SK-N-SH (cell line): ENCODE measurements around the gene DPYSL4. TPM values are rescaled to one million over a fixed set of nuclear protein-coding genes. Genes with fewer than 3 reads are reported as not detected.

Experiments used
- CTCF ChIA-PET: fragments of 300-600, 350-600 bp; formaldehyde crosslinking; extraction: SDS; loops from one replicate; lab custom pipeline; 2021; lab: Yijun Ruan, JAX
- POLR2A ChIA-PET: fragments of 350-600 bp; sonication (Branson Sonifier 250); formaldehyde crosslinking; extraction: SDS; loops from one replicate; lab custom pipeline; 2020; ENCODE audit warnings: antibody characterized with exemption, inconsistent platforms; lab: Yijun Ruan, JAX
- DNase-seq: peaks from one replicate; pipeline ENCODE4 v3.0.0; 2012
- H2AFZ ChIP-seq: fragments of 200-600 bp; sonication (generic); 2 replicates; pipeline ENCODE4 v1.8.1; 2016; ENCODE audit warnings: antibody characterized with exemption, mild to moderate bottlenecking, low read depth
- H3F3A ChIP-seq: fragments of 200-600 bp; sonication (generic); replicated peaks from 2 replicates; pipeline ENCODE3; 2016; ENCODE audit warnings: antibody characterized with exemption, mild to moderate bottlenecking; ENCODE audit not compliant: insufficient read depth
- H3K27ac ChIP-seq, 2 experiments: fragments of 200-500 bp in 1 of 2; fragments of 200-600 bp in 1 of 2; sonication (Bioruptor generic) in 1 of 2; sonication (generic), shearing (Covaris generic) in 1 of 2; 2 replicates each; pipeline versions ENCODE4 v1.5.1 to v1.6.1; 2014 to 2016; ENCODE audit warnings: low read depth in 2 of 2, inconsistent platforms in 1 of 2, low read length in 1 of 2, mild to moderate bottlenecking in 1 of 2, mixed read lengths in 1 of 2
- H3K27me3 ChIP-seq: fragments of 200-600 bp; sonication (generic), shearing (Covaris generic); 2 replicates; pipeline ENCODE4 v1.6.1; 2016; ENCODE audit warnings: mixed run types; ENCODE audit not compliant: insufficient read depth
- H3K36me3 ChIP-seq, 2 experiments: fragments of 200-500 bp in 1 of 2; fragments of 200-600 bp in 1 of 2; sonication (Bioruptor generic) in 1 of 2; sonication (generic) in 1 of 2; replicated peaks in 1 of 2; 2 replicates each; pipeline versions ENCODE3 to v1.5.1; 2014 to 2016; ENCODE audit warnings: low read length in 1 of 2, mild to moderate bottlenecking in 1 of 2; ENCODE audit not compliant: insufficient read depth in 2 of 2, control insufficient read depth in 1 of 2
- H3K4me1 ChIP-seq, 2 experiments: fragments of 200-500 bp in 1 of 2; fragments of 200-600 bp in 1 of 2; sonication (Bioruptor generic) in 1 of 2; sonication (generic), shearing (Covaris generic) in 1 of 2; 2 replicates each; pipeline versions ENCODE4 v1.5.1 to v1.6.1; 2014 to 2016; ENCODE audit warnings: low read depth in 1 of 2, low read length in 1 of 2, mixed run types in 1 of 2; ENCODE audit not compliant: insufficient read depth in 2 of 2, control insufficient read depth in 1 of 2
- H3K4me2 ChIP-seq: fragments of 200-600 bp; sonication (generic), shearing (Covaris generic); 2 replicates; pipeline ENCODE4 v1.6.1; 2017; ENCODE audit warnings: mixed run types
- H3K4me3 ChIP-seq, 2 experiments: fragments of 200-500 bp in 1 of 2; fragments of 200-600 bp in 1 of 2; sonication (Bioruptor generic) in 1 of 2; sonication (generic), shearing (Covaris generic) in 1 of 2; 2 replicates each; pipeline versions ENCODE4 v1.5.1 to v1.8.1; 2014 to 2016; ENCODE audit warnings: low read depth in 2 of 2, inconsistent platforms in 1 of 2, low read length in 1 of 2, mild to moderate bottlenecking in 1 of 2, mixed read lengths in 1 of 2, moderate library complexity in 1 of 2
- H3K79me2 ChIP-seq: fragments of 200-600 bp; sonication (generic); 2 replicates; pipeline ENCODE4 v1.8.1; 2017; ENCODE audit warnings: mild to moderate bottlenecking; ENCODE audit not compliant: insufficient read depth
- H3K9ac ChIP-seq: fragments of 200-600 bp; sonication (generic); 2 replicates; pipeline ENCODE4 v1.6.1; 2017; ENCODE audit warnings: mixed run types
- H3K9me2 ChIP-seq: fragments of 200-600 bp; sonication (generic); 2 replicates; pipeline ENCODE4 v1.6.1; 2017; ENCODE audit warnings: mixed run types
- H3K9me3 ChIP-seq: fragments of 200-600 bp; sonication (generic); 2 replicates; pipeline ENCODE4 v1.6.1; 2017; ENCODE audit warnings: mixed run types, mild to moderate bottlenecking, moderate library complexity
- H4K20me1 ChIP-seq: fragments of 200-600 bp; sonication (generic); 2 replicates; pipeline ENCODE4 v1.6.1; 2017; ENCODE audit warnings: mild to moderate bottlenecking, mixed run types; ENCODE audit not compliant: insufficient read depth
- EZH2phosphoT487 ChIP-seq: fragments of 200-600 bp; sonication (generic); IDR thresholded peaks from 2 replicates; pipeline ENCODE4 v1.6.1; 2017; ENCODE audit warnings: low read depth, mixed run types, mild to moderate bottlenecking, antibody characterized with exemption, moderate library complexity, borderline replicate concordance
- FOSL2 ChIP-seq: IDR thresholded peaks from 2 replicates; pipeline ENCODE4 v1.4.0; 2012; ENCODE audit warnings: low read depth, mild to moderate bottlenecking, moderate library complexity, borderline replicate concordance
- FOXM1 ChIP-seq: IDR thresholded peaks from 2 replicates; pipeline ENCODE4 v1.4.0; 2012; ENCODE audit warnings: low read depth, mild to moderate bottlenecking
- MXI1 ChIP-seq: IDR thresholded peaks from 2 replicates; pipeline ENCODE4 v1.6.1; 2012; ENCODE audit warnings: mild to moderate bottlenecking, low read depth, low read length, improper control_type of control experiment
- NRF1 ChIP-seq: IDR thresholded peaks from 2 replicates; pipeline ENCODE4 v1.6.1; 2012; ENCODE audit warnings: low read depth, mild to moderate bottlenecking, low read length
- RCOR1 ChIP-seq: fragments of 150-350 bp; IDR thresholded peaks from 2 replicates; pipeline ENCODE4 v1.6.1; 2017; ENCODE audit warnings: antibody characterized with exemption, low read length
- SIN3A ChIP-seq: IDR thresholded peaks from 2 replicates; pipeline ENCODE4 v1.6.1; 2012; ENCODE audit warnings: low read depth, mild to moderate bottlenecking, low read length, moderate library complexity, borderline replicate concordance
- TAF1 ChIP-seq: IDR thresholded peaks from 2 replicates; pipeline ENCODE4 v1.6.1; 2012; ENCODE audit warnings: low read depth, mild to moderate bottlenecking, low read length, moderate library complexity, borderline replicate concordance
- TCF12 ChIP-seq: IDR thresholded peaks from 2 replicates; pipeline ENCODE4 v1.4.0; 2012
- TEAD4 ChIP-seq: IDR thresholded peaks from 2 replicates; pipeline ENCODE4 v1.4.0; 2012; ENCODE audit warnings: mild to moderate bottlenecking, borderline replicate concordance; ENCODE audit not compliant: insufficient read depth
- YY1 ChIP-seq: IDR thresholded peaks from 2 replicates; pipeline ENCODE4 v1.4.0; 2012; ENCODE audit warnings: low read depth, mild to moderate bottlenecking
- WGBS: methylation state at CpG from one replicate; pipeline ENCODE4 v1.1.6; 2017; ENCODE audit warnings: low lambda C conversion rate; 5-methylcytosine and 5-hydroxymethylcytosine counted together
- polyA plus RNA-seq, 3 experiments: library from polyadenylated mRNA; depleted of rRNA; stranded (reverse); fragments of >200 nt; gene quantifications; 2 replicates each; pipeline ENCODE4 v1.2.3, GENCODE V29; 2012
- TF ChIP-seq, protein P1 (sequence below): fragments of 150-350 bp; IDR thresholded peaks from 2 replicates; pipeline ENCODE4 v1.6.1; 2016; ENCODE audit warnings: mild to moderate bottlenecking, low read depth, low read length
- TF ChIP-seq, protein P2 (sequence below): IDR thresholded peaks from 2 replicates; pipeline ENCODE4 v1.6.1; 2012; ENCODE audit warnings: mild to moderate bottlenecking, low read depth, low read length, moderate library complexity
- TF ChIP-seq, protein P3 (sequence below): IDR thresholded peaks from 2 replicates; pipeline ENCODE4 v1.4.0; 2012; ENCODE audit warnings: low read depth, borderline replicate concordance
- TF ChIP-seq, protein P4 (sequence below): IDR thresholded peaks from 2 replicates; pipeline ENCODE4 v1.4.0; 2012; ENCODE audit warnings: low read depth

The DPYSL4 gene
- polyA plus RNA-seq, 1 of the 3 experiments (the other 2 are of a cell fraction): 21.8 TPM

DNA sequence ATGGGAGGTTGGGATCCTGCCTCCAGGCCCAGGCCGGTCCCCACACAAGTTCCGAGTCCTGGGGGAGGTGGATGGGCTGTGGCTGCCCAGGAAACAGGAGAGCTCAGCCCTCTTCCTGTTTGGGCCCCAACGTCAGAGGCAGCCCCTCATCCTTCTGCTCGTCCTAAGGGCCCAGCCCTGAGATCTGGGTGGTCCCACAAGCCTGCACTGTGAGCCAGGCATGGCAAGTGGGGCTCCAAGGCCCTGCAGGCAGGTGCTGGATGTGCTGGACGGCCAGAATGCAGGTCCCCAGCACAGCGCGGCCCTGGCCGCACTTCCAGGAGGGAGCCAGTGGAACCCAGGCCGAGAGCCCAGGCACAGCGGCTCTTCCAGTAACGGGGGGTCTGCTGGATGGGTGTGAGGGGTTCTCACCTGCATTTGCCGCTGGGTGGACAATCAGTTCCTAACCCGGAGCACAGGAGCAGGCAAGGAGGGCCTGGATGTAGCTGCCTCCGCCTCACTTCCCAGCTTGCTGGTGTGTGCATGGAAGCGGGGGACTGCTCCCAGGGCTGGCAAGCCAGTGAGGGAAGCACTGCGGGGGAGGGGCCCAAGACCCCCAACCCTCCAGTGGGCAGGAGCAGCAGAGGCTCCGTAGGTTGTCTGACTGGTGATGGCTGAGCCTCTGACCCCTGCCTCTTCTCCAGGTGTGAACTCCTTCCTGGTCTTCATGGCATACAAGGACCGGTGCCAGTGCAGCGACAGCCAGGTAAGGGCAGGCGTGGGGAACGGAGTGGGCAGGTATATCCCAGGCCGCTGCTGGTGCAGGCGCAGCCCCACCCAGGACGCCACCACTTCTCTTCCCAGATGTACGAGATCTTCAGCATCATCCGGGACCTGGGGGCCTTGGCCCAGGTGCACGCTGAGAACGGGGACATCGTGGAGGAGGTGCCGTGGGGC, 9.7 kb downstream of the DPYSL4 start:
- Histone ChIP-seq H3K9me3 (no peaks in the 10 kb centered on the region), H4K20me1 (0 out of 2 replicates have a peak, but pooled peaks cover 22% of the 10 kb centered on the region), H3F3A (no peaks in the 10 kb centered on the region), H3K4me3 (no peak overlapping the region), H2AFZ (no peak overlapping the region), H3K27ac (no peak overlapping the region), H3K4me1 (peaks cover 0 to 9% of the 10 kb centered on the region in 2 experiments; a peak in 1 of 4 replicates), H3K36me3 (peaks cover 0 to 40% of the 10 kb centered on the region in 2 experiments), H3K79me2 (no peaks in the 10 kb centered on the region), H3K4me2 (no peak overlapping the region), H3K9ac (no peak overlapping the region), H3K9me2 (no peaks in the 10 kb centered on the region), H3K27me3 (no peaks in the 10 kb centered on the region)
- POLR2A ChIA-PET: no interaction called here
- no peak for DNase-seq
- WGBS: 90% methylated on average over 11 of the region's 30 CpGs
- CTCF ChIA-PET: interaction anchor here (1.0 kb wide), 1 partner anchor 61 kb away, joined by 3 read pairs; no protein-coding TSS in a partner anchor
- no peak for TF ChIP-seq TEAD4
- TF ChIP-seq YY1: no peak
- no peak for TF ChIP-seq TCF12
- TF ChIP-seq, protein P1, sequence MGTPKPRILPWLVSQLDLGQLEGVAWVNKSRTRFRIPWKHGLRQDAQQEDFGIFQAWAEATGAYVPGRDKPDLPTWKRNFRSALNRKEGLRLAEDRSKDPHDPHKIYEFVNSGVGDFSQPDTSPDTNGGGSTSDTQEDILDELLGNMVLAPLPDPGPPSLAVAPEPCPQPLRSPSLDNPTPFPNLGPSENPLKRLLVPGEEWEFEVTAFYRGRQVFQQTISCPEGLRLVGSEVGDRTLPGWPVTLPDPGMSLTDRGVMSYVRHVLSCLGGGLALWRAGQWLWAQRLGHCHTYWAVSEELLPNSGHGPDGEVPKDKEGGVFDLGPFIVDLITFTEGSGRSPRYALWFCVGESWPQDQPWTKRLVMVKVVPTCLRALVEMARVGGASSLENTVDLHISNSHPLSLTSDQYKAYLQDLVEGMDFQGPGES: no peak
- TF ChIP-seq, protein P2, sequence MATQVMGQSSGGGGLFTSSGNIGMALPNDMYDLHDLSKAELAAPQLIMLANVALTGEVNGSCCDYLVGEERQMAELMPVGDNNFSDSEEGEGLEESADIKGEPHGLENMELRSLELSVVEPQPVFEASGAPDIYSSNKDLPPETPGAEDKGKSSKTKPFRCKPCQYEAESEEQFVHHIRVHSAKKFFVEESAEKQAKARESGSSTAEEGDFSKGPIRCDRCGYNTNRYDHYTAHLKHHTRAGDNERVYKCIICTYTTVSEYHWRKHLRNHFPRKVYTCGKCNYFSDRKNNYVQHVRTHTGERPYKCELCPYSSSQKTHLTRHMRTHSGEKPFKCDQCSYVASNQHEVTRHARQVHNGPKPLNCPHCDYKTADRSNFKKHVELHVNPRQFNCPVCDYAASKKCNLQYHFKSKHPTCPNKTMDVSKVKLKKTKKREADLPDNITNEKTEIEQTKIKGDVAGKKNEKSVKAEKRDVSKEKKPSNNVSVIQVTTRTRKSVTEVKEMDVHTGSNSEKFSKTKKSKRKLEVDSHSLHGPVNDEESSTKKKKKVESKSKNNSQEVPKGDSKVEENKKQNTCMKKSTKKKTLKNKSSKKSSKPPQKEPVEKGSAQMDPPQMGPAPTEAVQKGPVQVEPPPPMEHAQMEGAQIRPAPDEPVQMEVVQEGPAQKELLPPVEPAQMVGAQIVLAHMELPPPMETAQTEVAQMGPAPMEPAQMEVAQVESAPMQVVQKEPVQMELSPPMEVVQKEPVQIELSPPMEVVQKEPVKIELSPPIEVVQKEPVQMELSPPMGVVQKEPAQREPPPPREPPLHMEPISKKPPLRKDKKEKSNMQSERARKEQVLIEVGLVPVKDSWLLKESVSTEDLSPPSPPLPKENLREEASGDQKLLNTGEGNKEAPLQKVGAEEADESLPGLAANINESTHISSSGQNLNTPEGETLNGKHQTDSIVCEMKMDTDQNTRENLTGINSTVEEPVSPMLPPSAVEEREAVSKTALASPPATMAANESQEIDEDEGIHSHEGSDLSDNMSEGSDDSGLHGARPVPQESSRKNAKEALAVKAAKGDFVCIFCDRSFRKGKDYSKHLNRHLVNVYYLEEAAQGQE: no peak
- no peak for TF ChIP-seq RCOR1
- no peak for TF ChIP-seq SIN3A
- TF ChIP-seq, protein P3, sequence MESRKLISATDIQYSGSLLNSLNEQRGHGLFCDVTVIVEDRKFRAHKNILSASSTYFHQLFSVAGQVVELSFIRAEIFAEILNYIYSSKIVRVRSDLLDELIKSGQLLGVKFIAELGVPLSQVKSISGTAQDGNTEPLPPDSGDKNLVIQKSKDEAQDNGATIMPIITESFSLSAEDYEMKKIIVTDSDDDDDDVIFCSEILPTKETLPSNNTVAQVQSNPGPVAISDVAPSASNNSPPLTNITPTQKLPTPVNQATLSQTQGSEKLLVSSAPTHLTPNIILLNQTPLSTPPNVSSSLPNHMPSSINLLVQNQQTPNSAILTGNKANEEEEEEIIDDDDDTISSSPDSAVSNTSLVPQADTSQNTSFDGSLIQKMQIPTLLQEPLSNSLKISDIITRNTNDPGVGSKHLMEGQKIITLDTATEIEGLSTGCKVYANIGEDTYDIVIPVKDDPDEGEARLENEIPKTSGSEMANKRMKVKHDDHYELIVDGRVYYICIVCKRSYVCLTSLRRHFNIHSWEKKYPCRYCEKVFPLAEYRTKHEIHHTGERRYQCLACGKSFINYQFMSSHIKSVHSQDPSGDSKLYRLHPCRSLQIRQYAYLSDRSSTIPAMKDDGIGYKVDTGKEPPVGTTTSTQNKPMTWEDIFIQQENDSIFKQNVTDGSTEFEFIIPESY: no peak
- TF ChIP-seq NRF1: no peak
- TF ChIP-seq EZH2phosphoT487: no peak
- TF ChIP-seq FOSL2: no peak
- TF ChIP-seq, protein P4, sequence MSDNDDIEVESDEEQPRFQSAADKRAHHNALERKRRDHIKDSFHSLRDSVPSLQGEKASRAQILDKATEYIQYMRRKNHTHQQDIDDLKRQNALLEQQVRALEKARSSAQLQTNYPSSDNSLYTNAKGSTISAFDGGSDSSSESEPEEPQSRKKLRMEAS: no peak
- no peak for TF ChIP-seq FOXM1
- no peak for TF ChIP-seq TAF1
- TF ChIP-seq MXI1: no peak
